Nephron (organoid): Measurements from ENCODE around the gene INTS1.

Experiments used
- H3K27ac Mint-ChIP-seq, 3 experiments: 2 replicates each; pipeline ENCODE4 v1.8.0; 2020; ENCODE audit warnings: mixed read lengths in 3 of 3, mild to moderate bottlenecking in 2 of 3, moderate library complexity in 1 of 3
- H3K27me3 Mint-ChIP-seq: 2 replicates; pipeline ENCODE4 v1.8.0; 2021; ENCODE audit warnings: low read depth, mild to moderate bottlenecking, moderate library complexity, mixed read lengths
- H3K36me3 Mint-ChIP-seq: 2 replicates; pipeline ENCODE4 v1.8.0; 2020; ENCODE audit warnings: low read depth, mixed read lengths
- H3K4me1 Mint-ChIP-seq: 2 replicates; pipeline ENCODE4 v1.8.0; 2020; ENCODE audit warnings: mixed read lengths
- H3K4me3 Mint-ChIP-seq, 3 experiments: 2 replicates each; pipeline ENCODE4 v1.8.0; 2020; ENCODE audit warnings: mild to moderate bottlenecking in 3 of 3, mixed read lengths in 3 of 3, moderate library complexity in 2 of 3
- H3K9me3 Mint-ChIP-seq: 2 replicates; pipeline ENCODE4 v1.8.0; 2020; ENCODE audit warnings: mixed read lengths
- CTCF ChIP-seq, 3 experiments: fragments of 200-600 bp; sonication (generic); IDR thresholded peaks; one replicate each; pipeline ENCODE4 v1.5.0; 2021; ENCODE audit warnings: antibody characterized with exemption in 3 of 3; ENCODE audit not compliant: unreplicated experiment in 3 of 3

The INTS1 gene

GRCh38 chr7:1533255-1533546 lies 29.0 kb upstream of the INTS1 start:
- no peaks in the 10 kb centered on the region for H3K36me3 Mint-ChIP-seq
- no peak for TF ChIP-seq CTCF (IDR thresholded peaks at IDR 0.05; ENCODE audit: unreplicated experiment in 3 of 3)
- peaks cover 27% of the 10 kb centered on the region for H3K4me1 Mint-ChIP-seq
- no peaks in the 10 kb centered on the region for H3K9me3 Mint-ChIP-seq
- H3K27me3 Mint-ChIP-seq, result peaks cover 27% of the 10 kb centered on the region
- peak overlapping the region; percentile 57 to 89 (median 67) for H3K27ac Mint-ChIP-seq
- peak overlapping the region; percentile 86 to 89 (median 88) for H3K4me3 Mint-ChIP-seq

GRCh38 chr7:1532456-1533254 lies 28.5 kb upstream of the INTS1 start:
- no peak for TF ChIP-seq CTCF (IDR thresholded peaks at IDR 0.05; ENCODE audit: unreplicated experiment in 3 of 3)
- peak overlapping the region; percentile 57 to 89 (median 67) for H3K27ac Mint-ChIP-seq

GRCh38 chr7:1531979-1532455 lies 27.8 kb upstream of the INTS1 start:
- H3K9me3 Mint-ChIP-seq, result no peaks in the 10 kb centered on the region
- no peaks in the 10 kb centered on the region for H3K36me3 Mint-ChIP-seq
- H3K4me3 Mint-ChIP-seq, result peak overlapping the region; percentile 86 to 89 (median 88)
- H3K4me1 Mint-ChIP-seq, result peaks cover 21% of the 10 kb centered on the region
- TF ChIP-seq CTCF (IDR thresholded peaks at IDR 0.05; ENCODE audit: unreplicated experiment in 3 of 3), result no peak
- H3K27me3 Mint-ChIP-seq, result peaks cover 33% of the 10 kb centered on the region
- peak overlapping the region; percentile 61 to 89 (median 86) for H3K27ac Mint-ChIP-seq

More at GRCh38 chr7:1532456-1533254, 28.5 kb upstream of the INTS1 start:
- H3K4me1 Mint-ChIP-seq, result peaks cover 21% of the 10 kb centered on the region
- no peaks in the 10 kb centered on the region for H3K36me3 Mint-ChIP-seq
- peak overlapping the region; percentile 86 to 89 (median 88) for H3K4me3 Mint-ChIP-seq
- no peaks in the 10 kb centered on the region for H3K9me3 Mint-ChIP-seq
- peaks cover 27% of the 10 kb centered on the region for H3K27me3 Mint-ChIP-seq

- no peaks in the 10 kb centered on the region for H3K9me3 Mint-ChIP-seq
These were observed 27.2 kb upstream of the INTS1 start for GRCh38 chr7:1531263-1531978.

GRCh38 chr7:1530946-1531262 lies 26.7 kb upstream of the INTS1 start:
- TF ChIP-seq CTCF (IDR thresholded peaks at IDR 0.05; ENCODE audit: unreplicated experiment in 3 of 3), result no peak
- no peak overlapping the region for H3K4me3 Mint-ChIP-seq
- H3K27me3 Mint-ChIP-seq, result peaks cover 41% of the 10 kb centered on the region
- H3K9me3 Mint-ChIP-seq, result no peaks in the 10 kb centered on the region
- H3K36me3 Mint-ChIP-seq, result no peaks in the 10 kb centered on the region
- H3K27ac Mint-ChIP-seq, result no peak overlapping the region
- peaks cover 21% of the 10 kb centered on the region for H3K4me1 Mint-ChIP-seq

More at GRCh38 chr7:1531263-1531978, 27.2 kb upstream of the INTS1 start:
- peak overlapping the region; percentile 61 to 89 (median 86) for H3K27ac Mint-ChIP-seq
- H3K36me3 Mint-ChIP-seq, result no peaks in the 10 kb centered on the region
- no peak for TF ChIP-seq CTCF (IDR thresholded peaks at IDR 0.05; ENCODE audit: unreplicated experiment in 3 of 3)
- H3K4me1 Mint-ChIP-seq, result peaks cover 23% of the 10 kb centered on the region
- H3K27me3 Mint-ChIP-seq, result peaks cover 39% of the 10 kb centered on the region
- H3K4me3 Mint-ChIP-seq, result peak overlapping the region; percentile 86 to 89 (median 88)
